Activated B cell treated with CpG ODN at 0.5 μM for 24 hours (primary cell): Measurements from ENCODE around the gene COL18A1. TPM values are rescaled to one million over a fixed set of nuclear protein-coding genes. Genes with fewer than 3 reads are reported as not detected.

Source experiments
- ATAC-seq: fragments of 200-7000 bp; cut with Tn5 transposase; one replicate; pipeline ENCODE4 v1.10.0; 2021; ENCODE audit warnings: low read depth, mild to moderate bottlenecking, moderate library complexity
- CTCF ChIA-PET: fragments of 350-600 bp; sonication (Branson Sonifier 250); formaldehyde crosslinking; loops from one replicate; lab custom pipeline; 2021; ENCODE audit warnings: antibody characterized with exemption; lab: Charles Lee
- POLR2A ChIA-PET: fragments of 350-600 bp; sonication (Branson Sonifier 250); formaldehyde crosslinking; loops from one replicate; lab custom pipeline; 2021; ENCODE audit warnings: antibody characterized with exemption; lab: Charles Lee
- DNase-seq: peaks from one replicate; pipeline ENCODE4 v3.0.0; 2022
- H3K27ac Mint-ChIP-seq: one replicate; pipeline ENCODE4 v1.8.0; 2020; ENCODE audit warnings: mixed read lengths
- H3K27me3 Mint-ChIP-seq: one replicate; pipeline ENCODE4 v1.8.0; 2021; ENCODE audit warnings: mixed read lengths
- H3K36me3 Mint-ChIP-seq: one replicate; pipeline ENCODE4 v1.8.0; 2021; ENCODE audit warnings: low read depth, mixed read lengths
- H3K4me1 Mint-ChIP-seq: one replicate; pipeline ENCODE4 v1.8.0; 2021; ENCODE audit warnings: mixed read lengths
- H3K4me3 Mint-ChIP-seq: one replicate; pipeline ENCODE4 v1.8.0; 2020; ENCODE audit warnings: mild to moderate bottlenecking, mixed read lengths
- H3K9me3 Mint-ChIP-seq: one replicate; pipeline ENCODE4 v1.8.0; 2020; ENCODE audit warnings: mixed read lengths
- intact Hi-C: fragments of 100-400 bp; cut with micrococcal nuclease; formaldehyde crosslinking; loops from one replicate; pipeline ENCODE4 v1.15.1; 2024
- total RNA-seq: library from RNA; stranded (reverse); gene quantifications from 2 replicates; pipeline ENCODE4 v1.2.3, GENCODE V29; 2022
- TF ChIP-seq, protein P1 (sequence below): fragments of 200-600 bp; IDR thresholded peaks from one replicate; pipeline ENCODE4 v1.8.0; 2022; ENCODE audit warnings: antibody characterized with exemption, mild to moderate bottlenecking

The COL18A1 gene
- total RNA-seq, 1 donor from 2014 or later, result 1.6 TPM

DNA sequence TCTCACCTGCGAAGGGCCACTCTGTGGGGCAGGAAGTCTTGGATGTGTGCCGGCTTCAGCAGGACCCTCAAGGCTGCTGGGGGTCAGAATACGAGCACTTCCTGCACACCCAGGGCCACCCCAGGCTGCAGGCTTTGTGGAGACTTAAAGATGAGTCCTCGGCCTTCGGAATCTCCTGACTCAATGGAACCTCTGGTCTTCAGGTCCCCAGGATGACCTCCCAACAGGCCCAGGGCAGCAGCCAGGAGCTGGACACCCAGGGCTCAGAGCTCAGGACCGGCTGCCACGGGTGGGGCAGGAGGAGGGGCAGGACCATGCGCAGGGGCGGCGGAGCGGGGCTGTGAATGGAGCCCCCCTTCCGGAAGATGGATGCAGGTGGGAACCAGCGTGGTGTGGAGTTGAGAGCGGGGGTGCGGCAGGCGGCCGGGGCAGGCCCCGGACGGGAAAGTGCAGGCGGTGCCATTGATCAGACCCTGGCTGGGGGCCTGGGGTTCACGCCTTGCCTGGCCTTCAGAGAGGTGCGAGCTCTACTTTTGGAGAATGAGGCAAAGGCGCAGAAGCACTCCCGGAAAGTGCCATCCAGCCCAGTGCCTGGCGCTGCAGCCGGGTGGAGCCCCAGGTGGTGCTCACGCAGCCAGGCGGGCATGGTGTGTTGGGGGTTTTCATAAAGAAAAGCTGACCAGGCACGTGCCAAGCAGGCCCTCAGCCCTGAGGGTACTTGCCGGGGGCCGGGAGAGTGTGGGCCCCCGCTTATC is 10.4 kb downstream of the COL18A1 start:
- TF ChIP-seq, protein P1, sequence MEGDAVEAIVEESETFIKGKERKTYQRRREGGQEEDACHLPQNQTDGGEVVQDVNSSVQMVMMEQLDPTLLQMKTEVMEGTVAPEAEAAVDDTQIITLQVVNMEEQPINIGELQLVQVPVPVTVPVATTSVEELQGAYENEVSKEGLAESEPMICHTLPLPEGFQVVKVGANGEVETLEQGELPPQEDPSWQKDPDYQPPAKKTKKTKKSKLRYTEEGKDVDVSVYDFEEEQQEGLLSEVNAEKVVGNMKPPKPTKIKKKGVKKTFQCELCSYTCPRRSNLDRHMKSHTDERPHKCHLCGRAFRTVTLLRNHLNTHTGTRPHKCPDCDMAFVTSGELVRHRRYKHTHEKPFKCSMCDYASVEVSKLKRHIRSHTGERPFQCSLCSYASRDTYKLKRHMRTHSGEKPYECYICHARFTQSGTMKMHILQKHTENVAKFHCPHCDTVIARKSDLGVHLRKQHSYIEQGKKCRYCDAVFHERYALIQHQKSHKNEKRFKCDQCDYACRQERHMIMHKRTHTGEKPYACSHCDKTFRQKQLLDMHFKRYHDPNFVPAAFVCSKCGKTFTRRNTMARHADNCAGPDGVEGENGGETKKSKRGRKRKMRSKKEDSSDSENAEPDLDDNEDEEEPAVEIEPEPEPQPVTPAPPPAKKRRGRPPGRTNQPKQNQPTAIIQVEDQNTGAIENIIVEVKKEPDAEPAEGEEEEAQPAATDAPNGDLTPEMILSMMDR, result no peak
- DNase-seq (no peak), ATAC-seq (no peak)
- intact Hi-C loops, result no loop called here
- Mint-ChIP-seq H3K36me3 (no peaks in the 10 kb centered on the region), H3K27ac (no peak overlapping the region), H3K9me3 (no peaks in the 10 kb centered on the region), H3K27me3 (peaks cover 3% of the 10 kb centered on the region), H3K4me1 (no peaks in the 10 kb centered on the region), H3K4me3 (no peak overlapping the region)
- ChIA-PET CTCF (no interaction called here), POLR2A (no interaction called here)

DNA sequence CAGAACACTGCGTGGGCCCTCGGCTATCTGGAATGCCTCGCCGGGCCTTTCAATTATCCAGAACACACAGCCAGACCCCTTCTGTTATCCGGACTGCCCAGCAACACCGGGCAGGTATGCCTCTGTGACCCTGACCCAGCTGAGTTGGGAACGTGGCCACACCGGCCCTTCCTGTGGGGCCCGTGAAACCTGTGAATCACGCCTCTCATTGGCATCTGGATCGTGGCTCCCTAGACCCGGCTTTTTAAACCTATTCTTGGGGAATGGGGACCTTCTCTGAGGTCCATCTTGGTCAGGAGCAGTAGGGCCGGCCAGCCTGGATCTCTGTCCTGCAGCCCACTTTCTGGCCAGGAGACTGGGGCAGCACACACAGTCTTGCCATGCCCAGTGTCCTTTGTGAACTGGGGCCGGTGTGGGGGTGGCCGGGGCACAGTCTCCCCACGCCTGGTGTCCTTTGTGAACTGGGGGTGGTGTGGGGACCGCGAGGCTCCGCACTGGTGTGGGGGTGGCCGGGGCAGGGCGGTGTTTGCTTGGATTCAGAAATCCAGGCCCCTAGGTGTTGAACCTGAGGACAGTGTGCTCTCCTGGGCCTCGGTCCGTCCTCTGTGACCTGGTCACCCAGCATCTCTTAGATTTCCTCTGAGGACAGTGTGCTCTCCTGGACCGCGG is 11.1 kb downstream of the COL18A1 start:
- ATAC-seq, result no peak
- intact Hi-C loops, result no loop called here
- TF ChIP-seq, protein P1, result no peak
- ChIA-PET CTCF (no interaction called here), POLR2A (no interaction called here)
- Mint-ChIP-seq H3K36me3 (no peaks in the 10 kb centered on the region), H3K4me1 (no peaks in the 10 kb centered on the region), H3K27ac (no peak overlapping the region), H3K9me3 (no peaks in the 10 kb centered on the region), H3K4me3 (no peak overlapping the region), H3K27me3 (peaks cover 3% of the 10 kb centered on the region)
- no peak for DNase-seq

DNA sequence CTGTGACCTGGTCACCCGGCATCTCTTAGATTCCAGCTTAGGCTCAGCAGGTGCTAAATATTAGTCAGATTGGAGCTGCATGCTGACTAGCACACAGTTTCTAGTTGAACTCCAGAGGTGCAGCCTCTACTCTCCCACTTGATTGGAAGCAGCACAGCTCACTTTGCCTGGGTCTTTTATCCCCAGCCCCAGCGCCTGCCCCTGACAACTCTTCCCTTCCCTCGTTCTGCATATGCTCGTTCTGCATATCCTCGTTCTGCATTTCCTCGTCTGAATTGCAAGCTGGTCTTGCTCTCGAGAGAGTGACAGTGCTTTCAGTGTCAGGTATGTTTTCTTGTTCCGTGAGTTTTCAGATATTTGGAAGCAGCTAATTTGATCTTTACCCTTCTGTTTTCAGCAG is 11.7 kb downstream of the COL18A1 start:
- no peak overlapping the region for H3K27ac Mint-ChIP-seq
- no peaks in the 10 kb centered on the region for H3K36me3 Mint-ChIP-seq
- no peaks in the 10 kb centered on the region for H3K4me1 Mint-ChIP-seq
- intact Hi-C loops, result no loop called here
- TF ChIP-seq, protein P1, result no peak
- ATAC-seq, result no peak
- POLR2A ChIA-PET, result no interaction called here
- CTCF ChIA-PET, result no interaction called here
- no peak overlapping the region for H3K4me3 Mint-ChIP-seq
- no peaks in the 10 kb centered on the region for H3K9me3 Mint-ChIP-seq
- no peak for DNase-seq
- H3K27me3 Mint-ChIP-seq, result peaks cover 3% of the 10 kb centered on the region

DNA sequence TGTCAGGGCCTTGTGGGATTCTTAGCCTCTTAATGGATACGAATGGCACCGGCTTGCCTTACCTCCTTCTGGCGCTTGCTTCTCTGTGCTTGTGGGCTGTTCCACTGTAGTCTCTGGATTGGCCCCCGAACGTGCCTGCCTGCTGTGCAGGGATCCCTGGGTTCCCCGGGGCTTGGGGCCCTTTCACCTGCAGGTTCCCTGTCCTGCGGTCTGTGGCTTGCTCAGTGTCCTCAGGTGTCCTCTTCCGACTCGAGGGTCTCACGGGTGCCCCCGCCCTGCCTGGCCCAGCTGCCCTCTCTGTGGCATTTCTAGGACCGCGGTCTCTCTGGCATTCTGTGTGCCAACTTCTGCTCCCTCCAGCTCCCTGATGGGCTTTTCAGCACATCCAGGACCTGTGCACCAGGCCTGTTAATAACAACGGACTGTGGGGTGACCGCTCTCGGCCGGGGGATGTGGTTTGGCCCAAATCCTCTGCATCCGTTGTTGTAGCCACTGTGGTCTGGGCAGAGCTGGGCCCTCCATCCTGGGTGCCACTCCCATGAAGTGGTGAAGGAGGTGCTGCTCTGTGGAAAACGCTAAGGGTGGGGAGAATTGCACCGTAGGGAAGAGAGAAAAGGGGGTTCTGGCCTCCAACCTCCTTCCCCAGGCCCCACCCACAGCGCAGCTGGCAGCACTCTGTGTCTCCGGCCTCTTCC is 12.4 kb downstream of the COL18A1 start:
- Mint-ChIP-seq H3K4me1 (no peaks in the 10 kb centered on the region), H3K4me3 (no peak overlapping the region), H3K9me3 (no peaks in the 10 kb centered on the region), H3K27me3 (peaks cover 3% of the 10 kb centered on the region), H3K36me3 (no peaks in the 10 kb centered on the region), H3K27ac (no peak overlapping the region)
- no peak for DNase-seq
- no peak for ATAC-seq
- CTCF ChIA-PET, result no interaction called here
- POLR2A ChIA-PET, result no interaction called here
- TF ChIP-seq, protein P1, result no peak
- intact Hi-C loops, result no loop called here

DNA sequence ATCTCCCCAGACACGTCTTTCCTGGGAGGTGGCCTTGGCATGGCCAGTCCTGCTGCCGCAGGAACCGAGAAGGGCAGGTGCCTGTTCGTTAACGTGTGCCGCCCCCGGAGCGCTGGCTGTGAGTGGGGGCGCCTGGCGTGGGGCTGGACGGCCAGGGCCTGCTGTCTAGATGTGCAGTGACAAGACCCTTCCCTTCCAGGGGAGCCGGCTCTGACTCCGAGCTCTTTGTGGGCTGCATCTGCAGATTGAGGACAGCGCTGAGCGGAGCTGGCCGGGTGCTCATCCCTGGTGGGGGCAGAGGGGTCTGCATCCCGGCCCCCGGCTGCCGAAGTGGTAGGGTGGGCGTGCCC is 13.0 kb downstream of the COL18A1 start:
- no peak overlapping the region for H3K27ac Mint-ChIP-seq
- no peak for ATAC-seq
- H3K27me3 Mint-ChIP-seq, result no peaks in the 10 kb centered on the region
- TF ChIP-seq, protein P1, result no peak
- ChIA-PET POLR2A (no interaction called here), CTCF (no interaction called here)
- H3K36me3 Mint-ChIP-seq, result no peaks in the 10 kb centered on the region
- no peak for DNase-seq
- H3K9me3 Mint-ChIP-seq, result no peaks in the 10 kb centered on the region
- intact Hi-C loops, result no loop called here
- H3K4me1 Mint-ChIP-seq, result no peaks in the 10 kb centered on the region
- no peak overlapping the region for H3K4me3 Mint-ChIP-seq
